Measurements from ENCODE around the gene STARD8.

The STARD8 gene

DNA sequence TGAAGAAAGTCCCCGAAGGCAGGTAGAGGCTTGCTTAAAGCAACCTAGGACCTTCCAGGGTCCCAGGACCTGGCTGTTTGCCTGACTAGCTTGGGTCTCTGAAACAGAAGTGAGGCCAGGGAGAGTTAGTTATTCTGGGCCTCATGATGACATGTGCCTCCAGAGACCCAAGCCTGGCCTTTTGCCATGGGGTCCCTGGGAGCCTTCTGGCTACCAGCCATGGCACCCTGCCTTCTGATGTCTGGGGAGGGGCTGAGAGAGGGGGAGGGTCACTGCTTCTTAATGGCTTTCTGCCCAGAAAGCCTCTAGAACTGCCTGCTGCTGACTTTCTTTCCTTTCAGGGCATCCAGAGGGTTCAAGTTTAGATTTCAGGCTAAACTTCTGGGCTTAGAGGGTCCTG, 1.0 kb upstream of the STARD8 start:
- Histone ChIP-seq H3K4me3 (no peak overlapping the region), H3K9me3 (no peaks in the 10 kb centered on the region), H3K4me1 (peaks cover 0 to 10% (median 5%) of the 10 kb centered on the region in 4 donors), H3K36me3 (no peaks in the 10 kb centered on the region), H3K27me3 (no peaks in the 10 kb centered on the region), H3K27ac (no peak overlapping the region)
- no peak for DNase-seq
- intact Hi-C loops (cut with DNase I; ENCODE audit: low total_unique reads) = no loop called here
- TF ChIP-seq, protein P1, sequence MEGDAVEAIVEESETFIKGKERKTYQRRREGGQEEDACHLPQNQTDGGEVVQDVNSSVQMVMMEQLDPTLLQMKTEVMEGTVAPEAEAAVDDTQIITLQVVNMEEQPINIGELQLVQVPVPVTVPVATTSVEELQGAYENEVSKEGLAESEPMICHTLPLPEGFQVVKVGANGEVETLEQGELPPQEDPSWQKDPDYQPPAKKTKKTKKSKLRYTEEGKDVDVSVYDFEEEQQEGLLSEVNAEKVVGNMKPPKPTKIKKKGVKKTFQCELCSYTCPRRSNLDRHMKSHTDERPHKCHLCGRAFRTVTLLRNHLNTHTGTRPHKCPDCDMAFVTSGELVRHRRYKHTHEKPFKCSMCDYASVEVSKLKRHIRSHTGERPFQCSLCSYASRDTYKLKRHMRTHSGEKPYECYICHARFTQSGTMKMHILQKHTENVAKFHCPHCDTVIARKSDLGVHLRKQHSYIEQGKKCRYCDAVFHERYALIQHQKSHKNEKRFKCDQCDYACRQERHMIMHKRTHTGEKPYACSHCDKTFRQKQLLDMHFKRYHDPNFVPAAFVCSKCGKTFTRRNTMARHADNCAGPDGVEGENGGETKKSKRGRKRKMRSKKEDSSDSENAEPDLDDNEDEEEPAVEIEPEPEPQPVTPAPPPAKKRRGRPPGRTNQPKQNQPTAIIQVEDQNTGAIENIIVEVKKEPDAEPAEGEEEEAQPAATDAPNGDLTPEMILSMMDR (IDR thresholded peaks at IDR 0.05) = no peak

DNA sequence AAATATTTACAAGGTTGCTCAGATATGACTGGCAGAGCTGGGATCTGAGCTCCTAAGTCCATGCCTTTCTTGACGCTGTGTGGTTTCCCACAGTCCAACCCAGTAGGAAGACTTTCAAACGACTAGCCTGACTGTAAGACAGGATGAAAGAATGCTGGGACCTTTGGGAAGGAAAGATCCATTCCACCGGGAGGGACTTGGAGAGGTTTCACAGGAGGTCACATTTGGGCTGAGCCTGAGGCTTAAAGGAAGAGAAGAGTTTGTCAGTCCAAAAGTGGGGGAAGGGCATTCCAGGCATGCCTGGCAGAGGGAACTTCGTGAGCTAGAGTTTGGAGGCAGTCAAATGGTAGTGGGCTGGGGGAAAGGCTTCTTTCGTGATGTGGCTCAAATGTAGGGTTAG, 1.5 kb downstream of the STARD8 start:
- Histone ChIP-seq H3K9me3 (no peaks in the 10 kb centered on the region), H3K4me3 (no peak overlapping the region), H3K36me3 (no peaks in the 10 kb centered on the region), H3K27ac (no peak overlapping the region), H3K4me1 (peaks cover 0 to 10% (median 5%) of the 10 kb centered on the region in 4 donors), H3K27me3 (no peaks in the 10 kb centered on the region)
- TF ChIP-seq, protein P1 (IDR thresholded peaks at IDR 0.05) = no peak
- intact Hi-C loops (cut with DNase I; ENCODE audit: low total_unique reads) = no loop called here
- no peak for DNase-seq

DNA sequence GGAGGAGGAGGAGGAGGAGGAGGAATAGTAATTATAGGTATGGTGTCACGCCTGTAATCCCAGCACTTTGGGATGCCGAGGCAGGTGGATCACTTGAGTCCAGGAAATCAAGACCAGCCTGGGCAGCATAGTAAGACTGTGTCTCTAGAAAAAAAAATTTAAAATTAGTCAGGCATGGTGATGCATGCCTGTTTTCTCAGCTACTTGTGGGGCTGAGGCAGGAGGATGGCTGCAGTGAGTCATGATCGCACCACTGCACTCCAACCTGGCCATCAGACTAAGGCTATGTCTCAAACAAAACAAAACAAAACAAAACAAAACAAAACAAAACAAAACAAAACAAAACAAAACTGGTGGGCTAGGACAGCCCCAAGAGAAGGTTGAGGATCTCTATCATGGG, 3.0 kb downstream of the STARD8 start:
- H3K4me1 ChIP-seq = peaks cover 0 to 10% (median 5%) of the 10 kb centered on the region in 4 donors
- DNase-seq = no peak
- intact Hi-C loops (cut with DNase I; ENCODE audit: low total_unique reads) = no loop called here
- H3K27me3 ChIP-seq = no peaks in the 10 kb centered on the region
- no peak overlapping the region for H3K27ac ChIP-seq
- no peak overlapping the region for H3K4me3 ChIP-seq
- TF ChIP-seq, protein P1 (IDR thresholded peaks at IDR 0.05) = no peak
- H3K36me3 ChIP-seq = no peaks in the 10 kb centered on the region
- H3K9me3 ChIP-seq = no peaks in the 10 kb centered on the region

DNA sequence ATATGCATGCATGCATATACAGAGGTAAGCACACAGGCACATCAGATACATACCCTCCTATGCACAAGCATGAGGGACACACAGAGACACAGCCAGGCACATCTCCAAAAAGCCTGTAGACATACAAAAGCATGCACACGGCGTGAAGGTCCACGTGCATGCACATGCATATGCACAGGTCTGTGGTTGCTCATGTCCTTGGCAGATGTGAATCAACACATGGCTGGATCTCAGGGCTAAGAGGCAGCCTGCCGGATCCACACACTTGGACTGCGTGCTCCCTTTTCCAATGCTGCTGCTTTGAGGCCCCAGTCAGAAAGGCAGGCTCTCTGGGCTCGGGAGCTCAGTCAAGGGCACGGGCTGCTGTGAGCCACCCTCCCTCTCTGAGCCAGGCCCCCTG, 3.6 kb downstream of the STARD8 start:
- intact Hi-C loops (cut with DNase I; ENCODE audit: low total_unique reads) = no loop called here
- peaks cover 0 to 10% (median 5%) of the 10 kb centered on the region in 4 donors for H3K4me1 ChIP-seq
- H3K4me3 ChIP-seq = no peak overlapping the region
- H3K36me3 ChIP-seq = no peaks in the 10 kb centered on the region
- H3K27me3 ChIP-seq = no peaks in the 10 kb centered on the region
- H3K27ac ChIP-seq = no peak overlapping the region
- H3K9me3 ChIP-seq = no peaks in the 10 kb centered on the region
- TF ChIP-seq, protein P1 (IDR thresholded peaks at IDR 0.05) = no peak
- no peak for DNase-seq

DNA sequence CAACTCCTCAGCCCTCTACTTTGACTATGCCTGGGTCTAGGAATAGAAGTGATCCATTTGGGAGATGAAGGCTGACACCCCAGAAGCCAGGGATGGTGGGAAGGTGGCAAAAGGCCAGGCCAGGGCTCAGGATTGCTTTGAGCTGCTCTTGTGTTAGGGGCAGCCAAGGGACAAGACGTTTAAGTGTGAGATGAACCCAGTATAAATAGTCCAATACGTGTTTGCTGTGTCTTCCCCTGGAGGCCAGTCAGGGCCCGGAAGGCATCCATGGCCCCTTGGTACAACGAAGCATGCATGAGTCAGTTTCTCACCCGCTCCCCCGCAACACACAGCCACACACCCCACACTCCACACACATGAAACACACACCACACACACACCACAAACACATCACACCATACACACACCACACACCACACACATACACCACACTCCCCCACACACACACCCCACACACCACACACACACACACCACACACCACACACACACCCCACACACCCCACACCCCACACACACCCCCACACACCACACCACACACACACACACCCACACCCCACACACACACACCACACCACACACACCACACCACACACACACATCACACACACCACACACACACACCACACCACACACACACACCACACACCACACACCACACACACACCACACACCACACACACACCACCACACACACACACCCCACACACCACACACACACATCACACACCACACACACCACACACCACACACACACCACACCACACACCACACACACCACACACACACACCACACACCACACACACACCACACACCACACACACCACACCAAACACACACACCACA, 5.1 kb downstream of the STARD8 start:
- intact Hi-C loops (cut with DNase I; ENCODE audit: low total_unique reads) = no loop called here
- no peaks in the 10 kb centered on the region for H3K36me3 ChIP-seq

More for the DNA sequence above, 5.1 kb downstream of the STARD8 start:
- H3K27me3 ChIP-seq = no peaks in the 10 kb centered on the region
- no peak overlapping the region for H3K4me3 ChIP-seq
- no peaks in the 10 kb centered on the region for H3K9me3 ChIP-seq
- H3K4me1 ChIP-seq = no peaks in the 10 kb centered on the region
- no peak overlapping the region for H3K27ac ChIP-seq
- DNase-seq = no peak
- TF ChIP-seq, protein P1 (IDR thresholded peaks at IDR 0.05) = no peak
